IPS-NIHi7 (cell line): ENCODE data around the gene TFPT.
"Not testable (repeated sequence)": the region's sequence is repeated elsewhere in the genome, so short reads cannot be mapped to it uniquely, and the experiment has no call there.

ENCODE experiments used
- DNase-seq: peaks from one replicate; pipeline ENCODE4 v3.0.0; 2012; ENCODE audit warnings: mixed read lengths; ENCODE audit errors: extremely low spot score

TFPT gene

GRCh38 chr19:54124393-54124792, 8.9 kb upstream of the TFPT start:
- no peak for DNase-seq

GRCh38 chr19:54123682-54124081, 8.2 kb upstream of the TFPT start:
- DNase-seq = no peak

- DNase-seq = no peak
Observed at GRCh38 chr19:54121259-54121658, 5.8 kb upstream of the TFPT start.

- no peak for DNase-seq
Observed at GRCh38 chr19:54114340-54115108, 933 bp downstream of the TFPT start.

GRCh38 chr19:54109651-54110050, 5.8 kb downstream of the TFPT start:
- no peak for DNase-seq

GRCh38 chr19:54108496-54108895, 7.0 kb downstream of the TFPT start:
- DNase-seq = no peak

- no peak for DNase-seq
Observed at GRCh38 chr19:54107876-54108490, 7.5 kb downstream of the TFPT start.

GRCh38 chr19:54106716-54107115, 8.7 kb downstream of the TFPT start:
- no peak for DNase-seq

GRCh38 chr19:54105796-54106195, 9.7 kb downstream of the TFPT start:
- DNase-seq = no peak

GRCh38 chr19:54104998-54105715, 10.3 kb downstream of the TFPT start:
- no peak for DNase-seq

GRCh38 chr19:54102421-54103169, 12.9 kb downstream of the TFPT start, which contains the start of gene NDUFA3:
NDUFA3 (plus strand) TSS chr19:54102855; CDS start chr19:54102879, 24 bp downstream.
- peak; percentile 100 for DNase-seq

- no peak for DNase-seq
Observed at GRCh38 chr19:54100561-54100960, 14.9 kb downstream of the TFPT start, which contains the start of gene OSCAR. OSCAR (minus strand) TSS chr19:54100803; CDS start chr19:54100792, 11 bp downstream.

GRCh38 chr19:54099903-54100255, 15.6 kb downstream of the TFPT start:
- DNase-seq = not testable (repeated sequence)

GRCh38 chr19:54099190-54099902, 16.1 kb downstream of the TFPT start:
- DNase-seq = no peak

GRCh38 chr19:54096617-54097106, 18.8 kb downstream of the TFPT start:
- DNase-seq = peak; percentile 34

- DNase-seq = peak; percentile 67
Observed at GRCh38 chr19:54095859-54096616, 19.4 kb downstream of the TFPT start.

- DNase-seq = no peak
Observed at GRCh38 chr19:54095136-54095858, 20.2 kb downstream of the TFPT start.

- DNase-seq = no peak
Observed at GRCh38 chr19:54094426-54095000, 20.9 kb downstream of the TFPT start.

- no peak for DNase-seq
Observed at GRCh38 chr19:54084410-54084809, 31.0 kb downstream of the TFPT start.
